ENCODE measurements around the gene CENPB. TPM values are rescaled to one million over a fixed set of nuclear protein-coding genes. Genes with fewer than 3 reads are reported as not detected.

CENPB gene
- polyA plus RNA-seq, 1 donor from 2014 or later, result 37.9 TPM

- H3K79me2 ChIP-seq (replicated peaks; ENCODE audit: insufficient read depth, low read length), result no peaks in the 10 kb centered on the region
- H3K9me2 ChIP-seq (ENCODE audit: insufficient read depth, low read length), result no peaks in the 10 kb centered on the region
- no peak overlapping the region for H3K9ac ChIP-seq (ENCODE audit: low read length)
- TF ChIP-seq EZH2 (IDR thresholded peaks at IDR 0.05; ENCODE audit: borderline replicate concordance, insufficient read depth, low read length, poor library complexity, severe bottlenecking) (no peak), POLR2AphosphoS5 (IDR thresholded peaks at IDR 0.05) (no peak), EP300 (conservative IDR thresholded peaks at IDR 0.05; ENCODE audit: poor library complexity, severe bottlenecking) (no peak), TAF1 (IDR thresholded peaks at IDR 0.05; ENCODE audit: low read depth) (no peak), RAD21 (conservative IDR thresholded peaks at IDR 0.05) (no peak), REST (IDR thresholded peaks at IDR 0.05; ENCODE audit: borderline replicate concordance) (no peak), CTCF (IDR thresholded peaks at IDR 0.05; ENCODE audit: poor library complexity, severe bottlenecking) (no peak), SMC3 (conservative IDR thresholded peaks at IDR 0.05; ENCODE audit: poor library complexity) (no peak), MXI1 (conservative IDR thresholded peaks at IDR 0.05; ENCODE audit: poor library complexity, severe bottlenecking) (no peak)
- H2AFZ ChIP-seq (ENCODE audit: low read depth, low read length), result no peak overlapping the region
- H3K9me3 ChIP-seq (ENCODE audit: low read length), result no peaks in the 10 kb centered on the region
- no peaks in the 10 kb centered on the region for H3K36me3 ChIP-seq (ENCODE audit: insufficient read depth, low read length)
- no peak overlapping the region for H3K4me2 ChIP-seq (ENCODE audit: low read length)
- H3K4me3 ChIP-seq (ENCODE audit: low read length), result peak overlapping the region; percentile 55
- no peaks in the 10 kb centered on the region for H3F3A ChIP-seq (ENCODE audit: insufficient read depth, low read length, poor library complexity, severe bottlenecking)
- no peak overlapping the region for H3K27ac ChIP-seq (ENCODE audit: low read length)
- peaks cover 39% of the 10 kb centered on the region for H3K27me3 ChIP-seq (ENCODE audit: insufficient read depth, low read depth, low read length)
- H4K20me1 ChIP-seq (ENCODE audit: insufficient read depth), result no peaks in the 10 kb centered on the region
Observed at GRCh38 chr20:3752386-3752759, 34.2 kb downstream of the CENPB start.

GRCh38 chr20:3751675-3752385 lies 34.7 kb downstream of the CENPB start:
- H2AFZ ChIP-seq (ENCODE audit: low read depth, low read length), result no peak overlapping the region
- no peaks in the 10 kb centered on the region for H4K20me1 ChIP-seq (ENCODE audit: insufficient read depth)
- H3K79me2 ChIP-seq (replicated peaks; ENCODE audit: insufficient read depth, low read length), result no peaks in the 10 kb centered on the region
- H3K4me3 ChIP-seq (ENCODE audit: low read length), result peak overlapping the region; percentile 55
- TF ChIP-seq CTCF (IDR thresholded peaks at IDR 0.05; ENCODE audit: poor library complexity, severe bottlenecking) (no peak), SMC3 (conservative IDR thresholded peaks at IDR 0.05; ENCODE audit: poor library complexity) (no peak), EZH2 (IDR thresholded peaks at IDR 0.05; ENCODE audit: borderline replicate concordance, insufficient read depth, low read length, poor library complexity, severe bottlenecking) (no peak)
- H3K27ac ChIP-seq (ENCODE audit: low read length), result no peak overlapping the region
- peaks cover 42% of the 10 kb centered on the region for H3K27me3 ChIP-seq (ENCODE audit: insufficient read depth, low read depth, low read length)
- H3K4me2 ChIP-seq (ENCODE audit: low read length), result no peak overlapping the region
- no peaks in the 10 kb centered on the region for H3F3A ChIP-seq (ENCODE audit: insufficient read depth, low read length, poor library complexity, severe bottlenecking)
- H3K9me2 ChIP-seq (ENCODE audit: insufficient read depth, low read length), result no peaks in the 10 kb centered on the region
- H3K9ac ChIP-seq (ENCODE audit: low read length), result no peak overlapping the region
- no peaks in the 10 kb centered on the region for H3K9me3 ChIP-seq (ENCODE audit: low read length)
- no peaks in the 10 kb centered on the region for H3K36me3 ChIP-seq (ENCODE audit: insufficient read depth, low read length)

Data from neural cell (in vitro differentiated cells).